ENCODE measurements around the gene FDX1.

Gene FDX1

GRCh38 chr11:110497231-110497978 is 67.7 kb downstream of the FDX1 start:
- H3K27me3 ChIP-seq (ENCODE audit: insufficient read depth, poor library complexity, severe bottlenecking), result no peaks in the 10 kb centered on the region
- H3K4me3 ChIP-seq (replicated peaks; ENCODE audit: insufficient read depth, low read length), result no peak overlapping the region
- TF ChIP-seq, protein P1, sequence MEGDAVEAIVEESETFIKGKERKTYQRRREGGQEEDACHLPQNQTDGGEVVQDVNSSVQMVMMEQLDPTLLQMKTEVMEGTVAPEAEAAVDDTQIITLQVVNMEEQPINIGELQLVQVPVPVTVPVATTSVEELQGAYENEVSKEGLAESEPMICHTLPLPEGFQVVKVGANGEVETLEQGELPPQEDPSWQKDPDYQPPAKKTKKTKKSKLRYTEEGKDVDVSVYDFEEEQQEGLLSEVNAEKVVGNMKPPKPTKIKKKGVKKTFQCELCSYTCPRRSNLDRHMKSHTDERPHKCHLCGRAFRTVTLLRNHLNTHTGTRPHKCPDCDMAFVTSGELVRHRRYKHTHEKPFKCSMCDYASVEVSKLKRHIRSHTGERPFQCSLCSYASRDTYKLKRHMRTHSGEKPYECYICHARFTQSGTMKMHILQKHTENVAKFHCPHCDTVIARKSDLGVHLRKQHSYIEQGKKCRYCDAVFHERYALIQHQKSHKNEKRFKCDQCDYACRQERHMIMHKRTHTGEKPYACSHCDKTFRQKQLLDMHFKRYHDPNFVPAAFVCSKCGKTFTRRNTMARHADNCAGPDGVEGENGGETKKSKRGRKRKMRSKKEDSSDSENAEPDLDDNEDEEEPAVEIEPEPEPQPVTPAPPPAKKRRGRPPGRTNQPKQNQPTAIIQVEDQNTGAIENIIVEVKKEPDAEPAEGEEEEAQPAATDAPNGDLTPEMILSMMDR (IDR thresholded peaks at IDR 0.05; ENCODE audit: insufficient read depth, low read length), result no peak
- no peak for TF ChIP-seq REST (IDR thresholded peaks at IDR 0.05; ENCODE audit: insufficient replicate concordance, low read depth)
- TF ChIP-seq SPI1 (IDR thresholded peaks at IDR 0.05; ENCODE audit: borderline replicate concordance, low read depth), result peak; percentile 97
- H3K27ac ChIP-seq (replicated peaks), result no peak overlapping the region
- peak; percentile 46 to 80 for DNase-seq (ENCODE audit: low read depth in 1 of 2, low spot score in 1 of 2)

DNA sequence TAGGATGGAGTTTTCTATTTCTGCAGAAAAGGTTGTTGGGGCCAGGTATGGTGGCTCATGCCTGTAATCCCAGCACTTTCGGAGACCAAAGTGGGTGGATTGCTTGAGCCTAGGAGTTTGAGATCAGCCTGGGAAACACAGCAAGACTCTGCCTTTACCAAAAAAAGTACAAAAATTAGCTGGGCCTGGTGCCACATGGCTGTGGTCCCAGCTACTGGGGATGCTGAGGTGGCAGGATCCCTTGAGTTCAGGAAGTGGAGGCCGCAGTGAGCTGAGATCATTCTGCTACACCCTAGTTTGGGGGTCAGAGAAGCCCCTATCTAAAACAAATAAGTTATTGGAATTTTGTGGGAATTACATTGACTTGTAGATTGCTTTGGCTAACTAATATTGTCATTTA is 71.7 kb downstream of the FDX1 start:
- TF ChIP-seq REST (IDR thresholded peaks at IDR 0.05; ENCODE audit: insufficient replicate concordance, low read depth) (no peak), SPI1 (IDR thresholded peaks at IDR 0.05; ENCODE audit: borderline replicate concordance, low read depth) (no peak), GABPA (IDR thresholded peaks at IDR 0.05; ENCODE audit: low read depth) (no peak), POLR2AphosphoS5 (IDR thresholded peaks at IDR 0.05; ENCODE audit: low read depth) (no peak)
- TF ChIP-seq, protein P1 (IDR thresholded peaks at IDR 0.05; ENCODE audit: insufficient read depth, low read length), result no peak
- no peak overlapping the region for H3K27ac ChIP-seq (replicated peaks)
- DNase-seq (ENCODE audit: low read depth in 1 of 2, low spot score in 1 of 2), result no peak
- H3K4me3 ChIP-seq (replicated peaks; ENCODE audit: insufficient read depth, low read length), result no peak overlapping the region
- H3K27me3 ChIP-seq (ENCODE audit: insufficient read depth, poor library complexity, severe bottlenecking), result no peaks in the 10 kb centered on the region

GRCh38 chr11:110505528-110506284 is 76.0 kb downstream of the FDX1 start:
- no peak overlapping the region for H3K4me3 ChIP-seq (replicated peaks; ENCODE audit: insufficient read depth, low read length)
- H3K27ac ChIP-seq (replicated peaks), result no peak overlapping the region
- no peak for DNase-seq (ENCODE audit: low read depth in 1 of 2, low spot score in 1 of 2)
- no peaks in the 10 kb centered on the region for H3K27me3 ChIP-seq (ENCODE audit: insufficient read depth, poor library complexity, severe bottlenecking)
- TF ChIP-seq POLR2AphosphoS5 (IDR thresholded peaks at IDR 0.05; ENCODE audit: low read depth) (no peak), SPI1 (IDR thresholded peaks at IDR 0.05; ENCODE audit: borderline replicate concordance, low read depth) (no peak)

DNA sequence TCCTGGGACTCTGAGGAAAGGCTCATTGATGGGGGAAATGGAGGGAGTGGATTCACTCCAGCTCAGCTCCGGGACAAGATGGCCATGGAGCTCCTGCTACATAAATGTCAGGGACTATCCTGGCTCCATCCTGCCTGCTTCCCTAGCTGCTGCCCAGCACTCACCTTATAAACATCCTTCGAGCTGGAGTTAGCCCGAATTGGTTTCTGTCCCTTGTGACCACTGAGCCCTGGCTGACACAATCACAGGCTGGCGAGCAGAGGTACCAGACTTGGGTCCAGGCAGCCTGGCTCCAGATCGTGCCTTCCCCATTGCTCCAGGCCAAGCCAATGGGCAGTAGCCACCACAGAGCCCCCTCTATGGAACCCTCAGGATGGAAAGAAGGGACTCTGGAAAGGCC is 77.6 kb downstream of the FDX1 start:
- Histone ChIP-seq H3K4me3 (replicated peaks; ENCODE audit: insufficient read depth, low read length) (no peak overlapping the region), H3K27me3 (ENCODE audit: insufficient read depth, poor library complexity, severe bottlenecking) (no peaks in the 10 kb centered on the region), H3K27ac (replicated peaks) (no peak overlapping the region)
- no peak for TF ChIP-seq SPI1 (IDR thresholded peaks at IDR 0.05; ENCODE audit: borderline replicate concordance, low read depth)
- TF ChIP-seq, protein P1 (IDR thresholded peaks at IDR 0.05; ENCODE audit: insufficient read depth, low read length), result no peak
- TF ChIP-seq POLR2AphosphoS5 (IDR thresholded peaks at IDR 0.05; ENCODE audit: low read depth), result no peak
- TF ChIP-seq REST (IDR thresholded peaks at IDR 0.05; ENCODE audit: insufficient replicate concordance, low read depth), result no peak
- TF ChIP-seq GABPA (IDR thresholded peaks at IDR 0.05; ENCODE audit: low read depth), result no peak
- DNase-seq (ENCODE audit: low read depth in 1 of 2, low spot score in 1 of 2), result no peak
